Astrocyte (in vitro differentiated cells and primary cell): ENCODE data around the gene EGLN1. TPM values are rescaled to one million over a fixed set of nuclear protein-coding genes. Genes with fewer than 3 reads are reported as not detected.
A peak's percentile ranks its signal among the peaks of the same experiment; 100 is the strongest.

Experiments used
- DNase-seq: peaks from one replicate; pipeline ENCODE4 v3.0.0-alpha.2; 2010; ENCODE audit warnings: low read depth
- FAIRE-seq: peaks from 2 replicates; lab custom pipeline; 2011; peaks lifted over from hg19 to GRCh38; lab: Jason Lieb, UNC
- H2AFZ ChIP-seq: 2 replicates; pipeline ENCODE4 v1.6.0; 2012; ENCODE audit warnings: low read depth, low read length, inconsistent platforms
- H3K27ac ChIP-seq: 2 replicates; pipeline ENCODE4 v1.5.1; 2011; ENCODE audit warnings: low read depth, low read length, inconsistent platforms
- H3K27me3 ChIP-seq: 2 replicates; pipeline ENCODE4 v1.6.0; 2011; ENCODE audit warnings: low read length, inconsistent platforms; ENCODE audit not compliant: insufficient read depth
- H3K36me3 ChIP-seq: 2 replicates; pipeline ENCODE4 v1.5.1; 2011; ENCODE audit warnings: low read length, inconsistent platforms; ENCODE audit not compliant: insufficient read depth
- H3K4me1 ChIP-seq: 2 replicates; pipeline ENCODE4 v1.5.1; 2011; ENCODE audit warnings: low read length, inconsistent platforms; ENCODE audit not compliant: insufficient read depth
- H3K4me2 ChIP-seq: 2 replicates; pipeline ENCODE4 v1.6.0; 2012; ENCODE audit warnings: low read length, inconsistent platforms
- H3K4me3 ChIP-seq: 2 replicates; pipeline ENCODE4 v1.5.1; 2011; ENCODE audit warnings: low read depth, mild to moderate bottlenecking, low read length, inconsistent platforms; ENCODE audit not compliant: insufficient read depth
- H3K79me2 ChIP-seq: 2 replicates; pipeline ENCODE4 v1.6.0; 2012; ENCODE audit warnings: mild to moderate bottlenecking, low read length, inconsistent platforms; ENCODE audit not compliant: insufficient read depth
- H3K9ac ChIP-seq: 2 replicates; pipeline ENCODE4 v1.6.0; 2012; ENCODE audit warnings: mild to moderate bottlenecking, low read length, inconsistent platforms
- H3K9me3 ChIP-seq: 2 replicates; pipeline ENCODE4 v1.5.1; 2012; ENCODE audit warnings: low read depth, mild to moderate bottlenecking, low read length, inconsistent platforms; ENCODE audit not compliant: insufficient read depth
- H4K20me1 ChIP-seq: 2 replicates; pipeline ENCODE4 v1.6.0; 2012; ENCODE audit warnings: low read length, inconsistent platforms; ENCODE audit not compliant: insufficient read depth
- H3K27ac Mint-ChIP-seq: one replicate; pipeline ENCODE4 v1.8.0; 2021; ENCODE audit warnings: mild to moderate bottlenecking, mixed read lengths; ENCODE audit not compliant: unreplicated experiment
- H3K27me3 Mint-ChIP-seq: one replicate; pipeline ENCODE4 v1.8.0; 2021; ENCODE audit warnings: low read depth, mixed read lengths; ENCODE audit not compliant: unreplicated experiment
- H3K36me3 Mint-ChIP-seq: one replicate; pipeline ENCODE4 v1.8.0; 2021; ENCODE audit warnings: low read depth, mixed read lengths; ENCODE audit not compliant: unreplicated experiment
- H3K4me1 Mint-ChIP-seq: one replicate; pipeline ENCODE4 v1.8.0; 2021; ENCODE audit warnings: low read depth, mixed read lengths; ENCODE audit not compliant: unreplicated experiment
- H3K4me3 Mint-ChIP-seq: one replicate; pipeline ENCODE4 v1.8.0; 2021; ENCODE audit warnings: mild to moderate bottlenecking, moderate library complexity, mixed read lengths; ENCODE audit not compliant: unreplicated experiment
- H3K9me3 Mint-ChIP-seq: one replicate; pipeline ENCODE4 v1.8.0; 2021; ENCODE audit warnings: mild to moderate bottlenecking, mixed read lengths; ENCODE audit not compliant: unreplicated experiment
- CTCF ChIP-seq: IDR thresholded peaks from 2 replicates; pipeline ENCODE4 v1.5.1; 2011; ENCODE audit warnings: low read depth, mild to moderate bottlenecking, inconsistent platforms, low read length, moderate library complexity; ENCODE audit not compliant: insufficient read depth
- EZH2 ChIP-seq: IDR thresholded peaks from 2 replicates; pipeline ENCODE4 v1.6.1; 2012; ENCODE audit warnings: mild to moderate bottlenecking, low read length, inconsistent platforms; ENCODE audit not compliant: insufficient read depth
- total RNA-seq: library from RNA; stranded (reverse); gene quantifications from 2 replicates; pipeline ENCODE4 v1.2.1, GENCODE V29; 2021

EGLN1 gene
- total RNA-seq, 1 donor from 2014 or later = 34.5 TPM

GRCh38 chr1:231418101-231418740 lies 3.9 kb downstream of the EGLN1 start:
- Histone ChIP-seq H3K9ac (peak overlapping the region; percentile 92), H3K27me3 (no peaks in the 10 kb centered on the region), H3K36me3 (peaks cover 2% of the 10 kb centered on the region), H4K20me1 (peaks cover 43% of the 10 kb centered on the region), H3K4me1 (peaks cover 20% of the 10 kb centered on the region), H3K9me3 (no peaks in the 10 kb centered on the region), H2AFZ (no peak overlapping the region), H3K79me2 (peaks cover 82% of the 10 kb centered on the region), H3K27ac (no peak overlapping the region), H3K4me2 (peak overlapping the region; percentile 97), H3K4me3 (peak overlapping the region; percentile 92)
- TF ChIP-seq CTCF (no peak), EZH2 (no peak)
- peaks cover 34% of the 10 kb centered on the region for H3K4me1 Mint-ChIP-seq
- no peaks in the 10 kb centered on the region for H3K9me3 Mint-ChIP-seq
- H3K27ac Mint-ChIP-seq = no peak overlapping the region
- FAIRE-seq = no peak
- no peaks in the 10 kb centered on the region for H3K27me3 Mint-ChIP-seq
- no peak for DNase-seq
- peaks cover 2% of the 10 kb centered on the region for H3K36me3 Mint-ChIP-seq
- peak overlapping the region; percentile 93 for H3K4me3 Mint-ChIP-seq

GRCh38 chr1:231417513-231417912 lies 4.6 kb downstream of the EGLN1 start:
- Mint-ChIP-seq H3K4me1 (peaks cover 32% of the 10 kb centered on the region), H3K9me3 (no peaks in the 10 kb centered on the region), H3K27ac (no peak overlapping the region), H3K27me3 (no peaks in the 10 kb centered on the region), H3K4me3 (peak overlapping the region; percentile 93), H3K36me3 (peaks cover 2% of the 10 kb centered on the region)
- H3K4me3 ChIP-seq = peak overlapping the region; percentile 6
- TF ChIP-seq CTCF (no peak), EZH2 (no peak)
- peak overlapping the region; percentile 97 for H3K4me2 ChIP-seq
- H3K9ac ChIP-seq = peak overlapping the region; percentile 92
- no peaks in the 10 kb centered on the region for H3K27me3 ChIP-seq
- peaks cover 89% of the 10 kb centered on the region for H3K79me2 ChIP-seq
- peaks cover 43% of the 10 kb centered on the region for H4K20me1 ChIP-seq
- FAIRE-seq = no peak
- H3K36me3 ChIP-seq = peaks cover 2% of the 10 kb centered on the region
- no peaks in the 10 kb centered on the region for H3K9me3 ChIP-seq
- H2AFZ ChIP-seq = no peak overlapping the region
- H3K27ac ChIP-seq = no peak overlapping the region
- peaks cover 20% of the 10 kb centered on the region for H3K4me1 ChIP-seq
- DNase-seq = no peak

- no peaks in the 10 kb centered on the region for H3K27me3 Mint-ChIP-seq
- FAIRE-seq = no peak
- Histone ChIP-seq H3K9ac (no peak overlapping the region), H3K9me3 (no peaks in the 10 kb centered on the region), H3K4me2 (peak overlapping the region; percentile 97), H3K27me3 (no peaks in the 10 kb centered on the region), H3K4me1 (peaks cover 20% of the 10 kb centered on the region), H3K36me3 (peaks cover 2% of the 10 kb centered on the region), H3K79me2 (peaks cover 95% of the 10 kb centered on the region), H3K4me3 (no peak overlapping the region), H3K27ac (no peak overlapping the region), H4K20me1 (peaks cover 43% of the 10 kb centered on the region), H2AFZ (no peak overlapping the region)
- no peak for TF ChIP-seq CTCF
- no peak for TF ChIP-seq EZH2
- no peaks in the 10 kb centered on the region for H3K9me3 Mint-ChIP-seq
- H3K27ac Mint-ChIP-seq = no peak overlapping the region
- H3K36me3 Mint-ChIP-seq = peaks cover 2% of the 10 kb centered on the region
- peaks cover 32% of the 10 kb centered on the region for H3K4me1 Mint-ChIP-seq
- H3K4me3 Mint-ChIP-seq = peak overlapping the region; percentile 93
- DNase-seq = no peak
Measured at GRCh38 chr1:231416901-231417300, 5.2 kb downstream of the EGLN1 start.
